GM19351 (cell line): ENCODE measurements around the gene GP5.

Source experiments
- ATAC-seq: cut with Tn5 transposase; IDR thresholded peaks from one replicate; pipeline ENCODE4 v1.9.1; 2021; ENCODE audit warnings: mild to moderate bottlenecking, moderate library complexity; ENCODE audit not compliant: unreplicated experiment

GP5 gene

DNA sequence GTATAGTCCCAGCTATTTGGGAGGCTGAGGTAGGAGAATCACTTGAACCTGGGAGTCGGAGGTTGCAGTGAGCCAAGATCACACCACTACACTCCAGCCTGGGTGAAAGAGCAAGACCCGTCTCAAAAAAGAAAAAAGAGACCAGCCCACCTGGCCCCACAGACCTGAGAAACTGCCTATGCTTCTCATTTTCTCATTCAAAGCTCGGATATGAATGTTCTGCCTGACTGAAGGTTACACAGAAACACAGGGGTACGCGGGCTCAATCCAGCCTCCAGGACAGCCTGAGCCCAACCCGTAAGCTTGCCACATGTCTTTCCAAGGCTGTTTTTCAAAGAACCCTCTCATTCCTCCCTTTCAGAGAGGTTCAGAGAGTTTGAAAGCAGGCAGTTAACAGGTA, 19.8 kb downstream of the GP5 start:
- ATAC-seq = no peak

DNA sequence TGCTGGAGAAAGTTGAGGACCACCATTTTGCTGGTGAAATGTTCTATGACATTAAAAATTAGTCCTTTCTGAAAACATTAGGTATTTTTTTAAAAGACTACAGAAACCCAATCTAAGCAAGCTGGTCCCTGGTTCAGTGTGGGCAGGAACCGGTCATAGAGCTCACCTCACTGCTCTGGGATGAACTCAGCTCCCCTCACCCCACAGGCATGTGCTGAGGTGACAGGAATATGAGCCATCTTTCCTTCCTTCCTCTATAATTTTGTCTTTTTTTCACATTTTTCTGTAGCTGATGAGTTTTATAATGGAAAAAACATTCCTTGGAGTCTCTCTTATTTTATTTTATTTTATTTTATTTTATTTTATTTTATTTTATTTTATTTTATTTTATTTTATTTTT, 21.4 kb downstream of the GP5 start:
- ATAC-seq = no peak

DNA sequence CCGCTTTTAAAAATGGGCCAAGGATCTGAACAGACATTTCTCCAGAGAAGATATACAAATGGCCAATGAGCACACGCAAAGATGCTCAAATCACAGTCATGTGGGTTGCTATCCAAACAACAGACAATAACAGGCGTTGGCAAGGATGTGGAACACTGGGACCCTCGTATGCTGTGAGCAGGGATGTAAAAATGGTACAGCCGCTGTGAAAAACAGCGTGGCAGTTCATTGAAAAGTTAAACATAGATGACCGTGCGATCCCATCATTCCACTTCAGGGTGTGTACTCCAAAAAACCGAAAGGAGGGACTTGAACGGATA, 22.9 kb downstream of the GP5 start:
- no peak for ATAC-seq

DNA sequence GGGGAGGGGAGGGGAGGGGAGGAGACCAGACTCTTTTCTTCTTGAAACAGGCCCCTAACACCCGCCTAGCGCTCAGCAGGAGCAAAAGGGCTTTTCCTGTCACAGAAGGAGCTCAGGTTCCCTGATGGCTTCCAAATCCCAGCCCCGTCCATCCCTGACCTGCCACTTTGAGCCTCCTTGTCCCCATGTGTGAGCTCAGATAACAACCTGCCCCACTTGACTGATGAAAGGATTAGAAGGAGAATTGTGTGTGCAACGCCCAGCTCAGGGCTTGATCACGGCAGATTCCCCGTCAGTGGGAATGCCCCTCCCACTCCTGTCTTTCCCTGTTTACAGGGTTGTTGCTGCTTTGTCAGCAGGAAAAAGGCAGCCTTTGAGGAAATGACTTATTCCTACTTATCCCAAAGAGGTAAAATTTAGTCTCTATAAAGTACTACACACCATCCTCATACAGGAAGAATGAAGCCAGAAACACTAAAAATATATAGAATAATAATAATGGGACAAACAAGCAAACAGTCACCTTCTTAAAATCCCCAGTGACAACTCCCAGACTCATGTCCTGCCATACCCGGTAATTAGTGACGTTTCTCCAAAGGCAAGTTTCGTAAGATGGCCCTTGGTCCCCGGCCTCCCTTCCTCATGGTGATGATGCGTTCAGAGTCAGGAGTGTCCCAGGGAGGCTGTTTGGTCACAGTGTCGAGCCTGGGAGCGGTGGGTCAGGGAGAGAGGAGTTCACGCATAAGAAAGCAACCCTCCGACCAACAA, 23.4 kb downstream of the GP5 start:
- no peak for ATAC-seq

DNA sequence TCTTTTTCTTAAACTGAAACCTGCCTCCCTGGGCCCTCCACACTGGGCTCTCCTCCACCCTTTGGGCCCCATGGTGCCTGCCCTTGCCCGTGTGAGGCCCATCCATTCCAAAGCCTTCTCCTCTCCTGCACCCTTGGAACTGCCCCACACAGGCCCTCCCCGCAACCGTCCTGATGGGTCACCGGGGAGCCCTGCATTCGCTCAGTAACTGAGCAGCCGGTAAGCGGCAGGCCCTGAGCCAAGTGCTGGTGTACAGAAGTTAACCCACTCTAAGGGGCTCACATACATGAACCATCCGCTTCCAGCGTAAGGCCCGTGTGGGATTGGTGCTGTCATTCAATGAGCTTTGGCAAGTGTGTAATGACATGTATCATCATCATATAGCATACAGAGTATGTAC, 24.1 kb downstream of the GP5 start:
- no peak for ATAC-seq

DNA sequence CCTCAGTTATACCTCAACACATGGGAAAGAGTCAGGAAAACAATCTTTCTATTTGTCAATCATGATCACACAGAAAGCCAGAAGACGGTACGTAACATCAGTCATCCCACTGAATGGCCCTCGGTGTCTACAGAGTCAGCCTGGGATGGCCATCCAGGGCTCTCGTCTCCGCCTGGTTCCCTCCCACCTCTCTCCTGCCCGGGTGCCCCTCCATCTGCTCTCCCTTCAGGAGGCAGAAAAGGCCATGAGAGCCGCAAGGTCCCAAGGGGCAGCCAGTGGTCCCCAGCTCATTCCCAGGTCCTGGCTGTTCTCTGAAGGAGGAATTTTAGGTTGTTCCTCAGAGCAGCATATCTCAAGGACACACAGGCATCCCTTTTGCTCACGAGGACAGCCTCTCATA, 25.2 kb downstream of the GP5 start:
- ATAC-seq = no peak

DNA sequence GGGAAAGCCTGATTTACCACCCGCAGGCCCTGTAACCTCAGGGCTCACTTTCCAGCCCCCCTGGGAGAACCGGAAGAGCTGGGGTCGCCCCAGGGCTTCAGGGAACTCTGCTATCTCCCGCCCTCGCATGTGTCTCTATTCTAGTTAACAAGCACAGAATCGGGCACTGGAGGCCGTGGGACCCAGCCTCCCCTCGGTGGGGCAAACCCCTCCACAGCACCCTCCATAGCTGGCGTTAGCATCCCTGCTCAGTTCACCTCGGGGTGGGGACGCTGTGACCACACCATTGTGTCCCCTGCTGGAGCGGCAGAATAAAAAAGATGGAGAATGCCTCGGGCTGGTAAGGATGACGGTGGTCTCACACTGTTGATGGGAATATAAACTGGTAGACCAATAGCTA, 26.0 kb downstream of the GP5 start:
- no peak for ATAC-seq

DNA sequence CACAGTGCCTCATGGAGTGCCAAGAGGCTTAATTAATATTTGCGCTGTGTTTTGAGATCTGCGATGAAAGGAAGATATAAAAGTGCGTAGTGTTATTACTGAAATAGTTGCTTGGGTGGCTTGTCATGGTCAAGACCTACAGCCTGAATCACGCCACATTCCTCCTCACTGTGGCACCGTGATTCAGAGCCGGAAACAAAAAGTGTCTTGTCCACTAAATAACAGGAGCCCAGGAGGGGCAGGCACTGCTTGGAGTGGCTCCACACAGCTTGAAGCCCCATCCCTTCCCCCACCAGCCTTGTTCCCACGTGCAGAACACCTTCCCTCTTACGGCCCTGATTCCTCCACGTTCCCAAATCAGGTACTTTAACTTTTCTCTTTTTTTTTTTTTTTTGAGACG, 28.3 kb downstream of the GP5 start:
- no peak for ATAC-seq

DNA sequence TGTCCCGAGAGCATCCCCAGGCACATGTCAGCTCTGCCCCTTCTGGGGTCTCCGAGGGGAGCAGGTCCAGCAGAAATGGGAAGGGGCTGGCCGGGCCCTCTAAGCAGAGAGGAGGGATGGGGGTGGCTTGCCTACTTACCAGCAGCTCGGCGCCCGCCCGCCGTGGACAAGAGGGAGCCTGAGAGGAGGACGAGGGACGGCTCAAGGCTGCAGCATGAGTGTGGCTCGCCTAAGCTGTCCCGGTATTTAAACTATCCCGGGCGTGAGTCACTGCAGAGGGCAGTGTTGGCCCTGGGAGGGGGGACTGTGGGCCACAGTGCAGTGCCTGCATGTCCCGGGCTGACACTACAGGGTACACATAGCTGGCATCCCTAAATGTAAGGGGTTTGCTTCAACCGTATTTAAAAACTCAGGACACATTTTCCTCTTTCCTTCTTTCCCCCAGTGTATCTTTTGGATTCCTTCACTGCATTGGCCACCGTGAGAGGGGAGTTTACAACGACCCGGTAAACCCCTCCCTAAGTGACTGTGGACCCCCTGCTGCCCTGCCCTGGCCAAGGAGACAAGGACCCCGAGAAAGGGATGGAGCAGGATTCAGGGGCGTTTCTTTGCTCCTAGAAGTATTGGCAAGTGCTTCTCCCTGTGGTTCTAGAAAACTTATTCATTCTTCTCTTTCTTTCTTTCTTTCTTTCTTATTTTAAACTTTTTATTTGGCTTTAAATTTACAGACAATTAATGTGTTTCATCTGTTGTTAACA, 29.4 kb downstream of the GP5 start, which contains the start of gene LRRC15:
Gene LRRC15, minus strand, starts transcription at position 222 of the 758 bp plus-strand sequence. CDS start 8,700 bp downstream, outside the sequence.
- no peak for ATAC-seq

DNA sequence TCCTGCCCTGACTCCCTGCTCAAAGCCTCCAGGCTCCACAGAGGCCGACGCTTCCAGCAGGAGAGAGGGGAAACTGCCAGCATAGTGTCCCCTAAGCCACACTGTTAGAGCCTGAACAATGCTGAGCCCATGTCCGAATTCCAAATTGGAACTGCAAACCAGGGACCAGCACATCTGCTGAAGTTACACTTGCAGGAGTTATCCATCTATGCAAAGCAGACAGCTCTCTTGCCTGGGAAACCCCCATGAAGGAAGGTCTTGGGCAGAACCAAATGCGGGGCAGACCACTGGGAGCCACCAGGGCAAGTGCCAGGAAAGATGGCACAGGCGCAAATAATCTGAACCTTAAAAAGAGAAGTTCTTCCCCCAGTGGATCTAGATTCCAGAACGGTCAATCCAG, 30.1 kb downstream of the GP5 start:
- no peak for ATAC-seq

DNA sequence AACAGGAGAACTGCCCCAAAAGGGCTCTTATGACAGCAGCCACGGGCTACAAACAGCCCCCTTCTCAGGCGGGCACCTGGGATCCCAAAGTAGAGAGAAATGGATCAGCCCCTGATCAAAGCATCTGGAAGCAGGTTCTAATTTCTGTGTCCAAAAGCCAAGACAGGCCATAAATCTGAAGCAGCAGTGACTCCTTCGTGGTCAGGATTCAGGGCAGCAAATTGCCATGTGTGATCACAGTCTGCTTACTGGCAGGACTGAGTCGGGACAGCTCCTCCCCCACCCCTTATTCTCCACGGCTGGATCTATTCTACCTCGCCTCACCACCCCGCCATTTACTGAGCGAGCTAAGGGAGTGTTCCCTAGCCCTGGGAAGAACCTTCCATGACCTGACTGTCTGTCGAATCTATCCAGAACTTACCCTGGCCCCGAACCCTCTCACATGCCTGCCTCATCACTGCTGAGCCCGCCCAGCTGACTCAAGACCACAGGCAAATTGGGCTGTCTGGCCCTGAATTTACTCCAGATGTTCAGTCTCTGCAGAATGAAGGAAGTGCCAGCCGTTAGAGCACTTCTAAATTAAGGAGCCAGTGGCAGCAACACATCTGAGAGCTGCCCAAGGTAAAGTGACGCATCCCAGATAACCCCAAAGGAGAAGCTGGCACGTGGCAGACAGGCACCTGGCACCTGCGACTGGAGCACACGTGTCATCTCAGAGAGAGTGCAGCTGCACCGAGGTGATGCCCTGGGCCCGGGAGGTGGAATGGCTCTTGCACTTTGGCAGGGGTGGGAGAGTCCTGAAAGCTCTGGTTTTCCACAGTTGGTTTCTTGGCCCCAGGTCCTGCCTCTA, 30.8 kb downstream of the GP5 start:
- ATAC-seq = no peak

DNA sequence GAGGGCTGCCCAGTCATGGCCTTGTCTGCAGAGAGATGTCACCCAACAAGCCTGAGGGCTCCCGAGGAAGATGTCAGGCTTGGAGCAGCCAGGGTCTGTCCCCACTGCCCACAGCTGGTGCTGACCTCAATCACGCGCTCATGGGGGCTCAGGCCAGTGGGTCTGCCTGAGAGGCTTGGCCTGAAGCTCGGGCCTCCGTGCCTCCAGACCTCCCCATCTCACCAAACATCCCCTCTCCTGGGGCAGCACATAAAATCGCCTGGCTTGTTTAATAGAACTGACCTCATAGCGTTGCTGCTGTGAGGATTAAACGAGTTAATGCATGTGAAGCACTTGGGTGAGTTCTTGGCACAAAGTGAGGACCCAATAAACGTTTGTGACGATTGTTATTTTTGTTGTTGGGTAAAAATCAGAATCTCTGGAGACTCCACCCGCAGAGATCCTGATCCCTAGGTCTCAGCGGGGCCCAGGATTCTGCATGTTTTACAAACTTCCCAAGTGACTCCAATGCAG, 33.0 kb downstream of the GP5 start:
- ATAC-seq = no peak

DNA sequence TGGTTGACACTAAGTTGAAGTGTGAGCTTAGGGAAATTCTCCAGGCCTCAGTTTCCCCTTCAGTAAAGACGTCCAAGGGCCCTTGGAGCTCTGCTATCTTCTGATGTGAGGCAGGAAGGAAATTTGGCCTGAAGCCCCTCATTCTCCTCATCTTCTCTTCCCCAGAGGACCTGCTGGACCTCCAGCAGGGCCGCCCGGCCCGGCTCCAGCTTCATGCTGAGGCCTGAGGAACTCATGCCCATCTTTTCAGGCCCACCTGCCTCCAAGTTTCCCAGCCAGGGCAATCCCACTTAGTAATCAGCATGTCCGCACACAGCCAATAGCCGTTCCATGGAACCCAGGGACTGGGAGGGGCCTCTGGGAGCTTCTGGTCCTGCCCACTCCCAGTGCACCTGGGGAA, 33.5 kb downstream of the GP5 start:
- ATAC-seq = no peak

DNA sequence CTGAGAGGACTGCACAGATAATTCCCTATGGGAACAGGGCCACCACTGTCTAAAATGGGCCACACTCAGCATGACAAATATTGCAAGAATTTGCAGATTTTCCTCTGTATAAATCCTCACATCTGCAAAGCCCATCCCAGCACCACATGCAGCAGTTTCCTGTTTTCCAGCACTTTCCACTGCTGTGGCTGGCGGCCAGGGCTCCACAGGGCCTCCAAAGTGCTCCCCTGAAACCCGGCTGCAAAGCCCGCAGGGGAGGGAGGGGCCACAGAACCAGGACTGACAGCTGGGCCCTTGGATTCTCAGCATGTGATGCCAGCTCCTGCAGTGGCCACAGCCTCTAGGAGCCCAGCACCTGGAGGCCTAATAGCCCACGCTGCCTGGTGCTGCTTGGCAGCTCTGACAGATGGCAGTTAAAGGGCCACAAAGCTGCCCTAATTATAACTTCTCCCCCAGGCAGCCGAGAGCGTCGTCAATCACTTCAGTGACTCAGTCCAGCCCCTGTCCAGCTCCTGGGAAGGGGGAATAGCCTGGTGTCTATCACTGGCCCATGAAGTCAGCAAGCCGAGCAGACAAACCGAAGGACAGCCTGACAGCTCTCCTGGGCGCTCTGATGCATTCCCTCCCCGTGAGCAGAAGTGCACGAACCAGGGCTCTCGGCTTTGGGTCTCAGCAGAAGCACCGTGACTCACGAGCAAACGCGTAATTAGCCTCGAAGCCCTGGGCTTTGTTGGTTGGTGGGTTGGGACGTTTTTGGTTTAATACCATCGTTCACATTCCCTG, 34.2 kb downstream of the GP5 start:
- no peak for ATAC-seq

DNA sequence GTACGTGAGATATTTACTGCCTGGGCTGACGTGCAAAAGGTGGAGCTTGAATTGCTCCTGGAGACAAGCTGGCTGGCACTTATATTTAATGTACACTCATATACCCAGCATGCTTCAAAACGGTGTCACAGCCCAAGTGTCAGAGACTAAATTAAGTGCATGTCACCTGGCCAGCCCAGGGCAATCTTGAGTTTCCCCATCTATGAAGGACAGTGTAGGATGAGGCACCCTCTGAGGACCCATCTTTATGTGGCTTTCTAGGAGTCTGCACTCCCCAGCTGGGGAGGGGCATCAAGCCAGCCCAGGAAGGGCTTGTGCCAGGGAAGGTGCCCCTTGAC, 34.8 kb downstream of the GP5 start:
- ATAC-seq = no peak

DNA sequence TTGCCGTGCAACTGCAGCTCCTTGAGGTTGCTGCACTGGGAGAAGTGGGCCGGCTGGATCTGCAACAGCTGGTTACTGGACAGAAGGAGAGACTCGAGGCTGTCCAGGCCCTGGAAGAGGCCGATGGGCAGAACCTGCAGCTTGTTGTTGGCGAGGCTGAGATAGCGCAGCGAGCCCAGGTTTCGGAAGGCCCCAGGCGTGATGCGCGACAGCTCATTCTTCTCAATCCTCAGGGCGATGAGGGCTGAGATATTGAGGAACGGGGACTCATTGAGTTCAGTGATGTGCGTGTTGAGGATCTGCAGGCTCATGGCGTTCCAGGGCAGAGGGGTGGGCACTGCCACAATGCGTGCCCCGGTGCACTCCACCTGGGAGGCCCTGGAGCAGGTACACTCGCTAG, 38.5 kb downstream of the GP5 start:
- no peak for ATAC-seq

DNA sequence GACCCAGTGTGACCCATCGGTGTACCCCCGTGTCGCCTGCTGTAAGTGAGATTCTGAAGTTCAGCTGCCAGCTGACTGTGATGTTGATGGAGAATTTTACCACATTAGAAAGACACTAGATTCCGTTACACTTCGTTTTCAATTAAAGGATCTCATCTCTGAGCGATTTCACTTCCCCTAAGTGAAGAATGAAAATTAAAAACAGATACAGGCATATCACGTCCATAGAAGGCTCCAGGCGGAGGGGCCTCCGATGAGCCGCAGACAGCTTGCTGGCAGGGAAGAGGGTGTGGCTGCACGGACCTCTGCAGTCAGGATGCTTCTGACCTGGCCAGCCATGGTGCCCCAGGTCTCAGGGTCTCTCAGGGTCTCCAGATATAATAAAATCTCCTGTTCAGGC, 41.4 kb downstream of the GP5 start:
- no peak for ATAC-seq

DNA sequence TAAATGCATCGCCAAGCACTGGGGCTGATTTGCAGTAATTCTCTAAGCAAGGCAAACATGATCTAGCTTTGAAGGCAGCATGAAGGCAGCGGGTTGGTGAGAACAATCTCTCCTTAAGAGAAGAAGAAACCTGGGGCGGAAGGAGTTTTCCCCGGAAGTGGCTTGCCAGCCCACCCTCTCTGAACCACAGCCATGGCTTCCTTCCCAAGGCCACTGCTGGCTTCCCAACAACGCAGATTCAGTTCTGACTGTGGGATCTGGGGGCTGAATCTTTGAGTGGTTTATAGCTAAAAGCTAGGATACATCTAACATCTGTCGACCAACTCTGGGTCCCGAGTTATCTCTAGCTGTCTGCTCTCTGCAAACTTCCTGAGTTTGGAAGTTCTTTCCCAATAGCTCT, 43.7 kb downstream of the GP5 start:
- no peak for ATAC-seq

DNA sequence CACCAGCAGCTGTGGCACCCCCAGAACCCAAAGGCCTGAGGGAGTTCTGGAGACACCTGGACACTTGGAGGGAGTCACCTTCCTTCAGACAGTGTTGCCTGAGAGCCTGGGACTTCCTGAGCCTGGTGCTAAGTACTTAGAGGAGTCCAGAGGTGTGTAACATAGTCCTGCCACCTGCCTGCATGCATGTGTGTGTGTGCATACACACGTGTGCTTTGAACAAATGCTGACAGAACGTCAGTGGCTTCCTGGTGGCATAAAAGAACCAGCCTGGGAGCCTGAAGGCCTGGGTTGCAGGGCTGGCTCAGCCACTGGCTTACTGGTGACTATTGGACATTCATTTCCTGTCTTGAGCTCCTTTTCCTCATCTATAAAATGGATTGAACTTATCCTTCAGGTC, 44.8 kb downstream of the GP5 start:
- ATAC-seq = no peak

DNA sequence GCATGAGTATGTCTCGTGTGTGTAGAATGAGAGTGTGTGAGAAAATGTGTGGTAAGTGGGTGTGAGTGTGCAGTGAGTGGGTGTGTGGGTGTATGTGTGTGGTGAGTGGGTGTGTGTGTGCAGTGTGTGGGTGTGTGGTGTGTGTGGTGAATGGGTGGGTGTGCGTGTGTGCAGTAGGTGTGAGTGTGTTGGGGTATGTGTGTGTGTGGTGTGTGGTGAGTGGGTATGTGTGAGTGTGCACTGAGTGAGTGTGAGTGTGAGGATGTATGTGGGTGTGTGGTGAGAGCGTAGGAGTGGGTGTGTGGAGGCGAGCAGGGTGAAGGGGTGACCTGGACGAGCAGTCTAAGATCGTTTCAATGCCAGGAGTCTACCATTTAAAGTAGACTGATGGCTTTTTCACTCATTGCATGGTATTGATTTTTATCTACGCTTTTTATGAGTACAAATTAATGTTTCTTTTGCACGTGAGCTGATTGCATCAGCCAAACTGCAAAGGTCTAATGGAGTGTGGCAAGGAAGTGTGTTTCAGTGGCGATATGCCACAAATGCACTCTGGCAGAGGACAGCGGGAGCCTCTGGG, 46.3 kb downstream of the GP5 start:
- no peak for ATAC-seq
